Mammary epithelial cell (primary cell): ENCODE measurements around the gene NDUFB3.

Experiments used
- EZH2 ChIP-seq: IDR thresholded peaks from 2 replicates; pipeline ENCODE4 v1.6.1; 2012; ENCODE audit warnings: low read length, inconsistent platforms, borderline replicate concordance
- TF ChIP-seq, protein P1 (sequence below), 2 donors: IDR thresholded peaks in 1 of 2; conservative IDR thresholded peaks in 1 of 2; 2 replicates each; pipeline ENCODE4 v1.5.1; 2011 to 2012; ENCODE audit warnings: inconsistent platforms in 2 of 2, low read length in 2 of 2, mild to moderate bottlenecking in 2 of 2, control low read depth in 1 of 2, low read depth in 1 of 2; ENCODE audit not compliant: insufficient read depth in 1 of 2; ENCODE audit errors: extremely low read depth in 1 of 2

DNA sequence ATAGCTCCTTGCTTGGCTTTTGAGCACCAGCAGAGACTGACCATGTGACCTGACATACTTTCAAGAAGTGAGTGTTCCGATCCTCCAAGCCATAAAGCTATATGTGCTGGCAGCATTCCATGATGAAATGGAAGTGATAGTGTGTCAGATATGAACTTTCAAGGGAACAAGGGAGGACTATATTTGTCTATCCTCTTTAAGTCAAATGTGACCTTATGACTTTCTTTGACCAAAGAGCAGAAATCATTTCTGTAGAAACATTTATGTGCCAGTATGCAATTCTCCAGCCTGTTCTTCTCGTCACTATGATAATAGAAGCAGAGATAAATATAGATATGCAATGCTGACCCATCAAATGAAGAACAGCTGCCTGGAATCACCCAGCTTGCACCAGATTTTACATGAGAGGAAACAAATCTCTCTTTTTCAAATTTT is 14.7 kb upstream of the NDUFB3 start:
- TF ChIP-seq, protein P1, sequence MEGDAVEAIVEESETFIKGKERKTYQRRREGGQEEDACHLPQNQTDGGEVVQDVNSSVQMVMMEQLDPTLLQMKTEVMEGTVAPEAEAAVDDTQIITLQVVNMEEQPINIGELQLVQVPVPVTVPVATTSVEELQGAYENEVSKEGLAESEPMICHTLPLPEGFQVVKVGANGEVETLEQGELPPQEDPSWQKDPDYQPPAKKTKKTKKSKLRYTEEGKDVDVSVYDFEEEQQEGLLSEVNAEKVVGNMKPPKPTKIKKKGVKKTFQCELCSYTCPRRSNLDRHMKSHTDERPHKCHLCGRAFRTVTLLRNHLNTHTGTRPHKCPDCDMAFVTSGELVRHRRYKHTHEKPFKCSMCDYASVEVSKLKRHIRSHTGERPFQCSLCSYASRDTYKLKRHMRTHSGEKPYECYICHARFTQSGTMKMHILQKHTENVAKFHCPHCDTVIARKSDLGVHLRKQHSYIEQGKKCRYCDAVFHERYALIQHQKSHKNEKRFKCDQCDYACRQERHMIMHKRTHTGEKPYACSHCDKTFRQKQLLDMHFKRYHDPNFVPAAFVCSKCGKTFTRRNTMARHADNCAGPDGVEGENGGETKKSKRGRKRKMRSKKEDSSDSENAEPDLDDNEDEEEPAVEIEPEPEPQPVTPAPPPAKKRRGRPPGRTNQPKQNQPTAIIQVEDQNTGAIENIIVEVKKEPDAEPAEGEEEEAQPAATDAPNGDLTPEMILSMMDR (conservative IDR thresholded peaks at IDR 0.05 in 1 of 2, IDR thresholded peaks at IDR 0.05 in 1 of 2; ENCODE audit: extremely low read depth in 1 of 2, insufficient read depth in 1 of 2, low read depth in 1 of 2, low read length in 2 of 2): no peak
- TF ChIP-seq EZH2: no peak
